GM12864 (cell line): ENCODE measurements around the gene EIF2B2.

Source experiments
- DNase-seq: peaks from one replicate; pipeline ENCODE4 v3.0.0-alpha.2; 2011; ENCODE audit warnings: low read depth
- H3K4me3 ChIP-seq: 2 replicates; pipeline ENCODE4 v1.5.1; 2011; ENCODE audit warnings: mild to moderate bottlenecking, low read depth, low read length, control low read depth
- CTCF ChIP-seq: IDR thresholded peaks from 2 replicates; pipeline ENCODE4 v1.5.1; 2011; ENCODE audit warnings: low read depth, mild to moderate bottlenecking, moderate library complexity, low read length, control low read depth, inconsistent platforms; ENCODE audit errors: missing control alignments

Gene EIF2B2

GRCh38 chr14:75048101-75048500, 45.4 kb downstream of the EIF2B2 start:
- no peak for DNase-seq
- TF ChIP-seq CTCF: no peak
- H3K4me3 ChIP-seq: no peak overlapping the region

- H3K4me3 ChIP-seq: no peak overlapping the region
- DNase-seq: no peak
- TF ChIP-seq CTCF: no peak
Observed at GRCh38 chr14:75049136-75049535, 46.4 kb downstream of the EIF2B2 start.

GRCh38 chr14:75049731-75050201, 47.0 kb downstream of the EIF2B2 start:
- no peak for DNase-seq
- no peak overlapping the region for H3K4me3 ChIP-seq

GRCh38 chr14:75050852-75051555, 48.3 kb downstream of the EIF2B2 start, which contains the start of gene MLH3:
Gene MLH3, minus strand, starts transcription at chr14:75051467. Its CDS starts 1,812 bp downstream, at chr14:75049655.
- DNase-seq: peak; percentile 53
- no peak for TF ChIP-seq CTCF

More at GRCh38 chr14:75049731-75050201, 47.0 kb downstream of the EIF2B2 start:
- TF ChIP-seq CTCF: no peak

GRCh38 chr14:75051556-75051899, 48.8 kb downstream of the EIF2B2 start:
- peak overlapping the region; percentile 67 for H3K4me3 ChIP-seq
- DNase-seq: no peak
- no peak for TF ChIP-seq CTCF

More at GRCh38 chr14:75050852-75051555, 48.3 kb downstream of the EIF2B2 start, which contains the start of gene MLH3:
- peak within 1 kb of the TSS; percentile 67 for H3K4me3 ChIP-seq

GRCh38 chr14:75053396-75054291, 50.9 kb downstream of the EIF2B2 start:
- TF ChIP-seq CTCF: no peak
- no peak overlapping the region for H3K4me3 ChIP-seq
- no peak for DNase-seq
